Neural cell (in vitro differentiated cells): ENCODE data around the gene LTBP1. TPM values are rescaled to one million over a fixed set of nuclear protein-coding genes. Genes with fewer than 3 reads are reported as not detected.
A peak's percentile ranks its signal among the peaks of the same experiment; 100 is the strongest.

Experiments
- H2AFZ ChIP-seq: fragments of 200-600, 300-800 bp; sonication (generic), shearing (Covaris generic); 2 replicates; pipeline ENCODE4 v1.6.0; 2014; ENCODE audit warnings: low read depth, mild to moderate bottlenecking, antibody characterized with exemption, low read length, moderate library complexity
- H3F3A ChIP-seq: fragments of 200-600 bp; shearing (Covaris generic); 2 replicates; pipeline ENCODE4 v1.6.1; 2016; ENCODE audit warnings: mild to moderate bottlenecking, moderate library complexity, mixed read lengths, antibody characterized with exemption, low read length; ENCODE audit not compliant: insufficient read depth, poor library complexity, severe bottlenecking
- H3K27ac ChIP-seq: fragments of 200-600, 300-800 bp; sonication (generic), shearing (Covaris generic); 2 replicates; pipeline ENCODE4 v1.5.1; 2014; ENCODE audit warnings: mild to moderate bottlenecking, low read length, moderate library complexity
- H3K27me3 ChIP-seq: fragments of 300-800, 200-600 bp; sonication (generic), shearing (Covaris generic); 2 replicates; pipeline ENCODE4 v1.6.0; 2014; ENCODE audit warnings: mild to moderate bottlenecking, low read depth, low read length, moderate library complexity; ENCODE audit not compliant: insufficient read depth
- H3K36me3 ChIP-seq: fragments of 300-800, 200-600 bp; sonication (generic), shearing (Covaris generic); 2 replicates; pipeline ENCODE4 v1.5.1; 2014; ENCODE audit warnings: mild to moderate bottlenecking, antibody characterized with exemption, low read length, moderate library complexity; ENCODE audit not compliant: insufficient read depth
- H3K4me2 ChIP-seq: fragments of 300-800, 200-600 bp; sonication (generic), shearing (Covaris generic); 2 replicates; pipeline ENCODE4 v1.6.0; 2014; ENCODE audit warnings: mild to moderate bottlenecking, low read length
- H3K4me3 ChIP-seq: fragments of 300-800, 200-600 bp; sonication (generic), shearing (Covaris generic); 2 replicates; pipeline ENCODE4 v1.5.1; 2014; ENCODE audit warnings: mild to moderate bottlenecking, low read length, moderate library complexity
- H3K79me2 ChIP-seq: fragments of 200-600 bp; shearing (Covaris generic); replicated peaks from 2 replicates; pipeline ENCODE4 v1.6.0; 2014; ENCODE audit warnings: mild to moderate bottlenecking, low read length, moderate library complexity; ENCODE audit not compliant: insufficient read depth
- H3K9ac ChIP-seq: fragments of 300-800, 200-600 bp; sonication (generic), shearing (Covaris generic); 2 replicates; pipeline ENCODE4 v1.6.1; 2016; ENCODE audit warnings: mild to moderate bottlenecking, low read length, mixed read lengths
- H3K9me2 ChIP-seq: fragments of 200-600 bp; shearing (Covaris generic); 2 replicates; pipeline ENCODE4 v1.6.1; 2016; ENCODE audit warnings: mild to moderate bottlenecking, low read length, mixed read lengths; ENCODE audit not compliant: insufficient read depth
- H3K9me3 ChIP-seq: fragments of 200-600, 300-800 bp; sonication (generic), shearing (Covaris generic); 2 replicates; pipeline ENCODE4 v1.6.1; 2016; ENCODE audit warnings: mild to moderate bottlenecking, mixed run types, low read length, moderate library complexity, mixed read lengths
- H4K20me1 ChIP-seq: fragments of 200-600 bp; shearing (Covaris generic); 2 replicates; pipeline ENCODE4 v1.6.1; 2016; ENCODE audit warnings: mild to moderate bottlenecking, mixed run types; ENCODE audit not compliant: insufficient read depth
- EP300 ChIP-seq: fragments of 450-650 bp; conservative IDR thresholded peaks from 2 replicates; pipeline ENCODE4 v1.6.1; 2014; ENCODE audit warnings: antibody characterized with exemption, mild to moderate bottlenecking, moderate library complexity; ENCODE audit not compliant: poor library complexity, severe bottlenecking
- EZH2 ChIP-seq: fragments of 200-600, 300-800 bp; shearing (Covaris generic), sonication (generic); IDR thresholded peaks from 2 replicates; pipeline ENCODE4 v1.6.1; 2014; ENCODE audit warnings: antibody characterized with exemption, low read length, borderline replicate concordance, mild to moderate bottlenecking; ENCODE audit not compliant: insufficient read depth, poor library complexity, severe bottlenecking
- MXI1 ChIP-seq: fragments of 450-650 bp; conservative IDR thresholded peaks from 2 replicates; pipeline ENCODE4 v1.6.1; 2014; ENCODE audit warnings: antibody characterized with exemption, mild to moderate bottlenecking; ENCODE audit not compliant: poor library complexity, severe bottlenecking
- POLR2AphosphoS5 ChIP-seq: IDR thresholded peaks from 2 replicates; pipeline ENCODE4 v1.6.1; 2012
- RAD21 ChIP-seq: fragments of 450-650 bp; conservative IDR thresholded peaks from 2 replicates; pipeline ENCODE4 v1.6.1; 2014; ENCODE audit warnings: antibody characterized with exemption, mild to moderate bottlenecking, moderate library complexity
- SMC3 ChIP-seq: fragments of 450-650 bp; conservative IDR thresholded peaks from 2 replicates; pipeline ENCODE4 v1.6.1; 2014; ENCODE audit warnings: antibody characterized with exemption, mild to moderate bottlenecking, moderate library complexity; ENCODE audit not compliant: poor library complexity
- TAF1 ChIP-seq: IDR thresholded peaks from 2 replicates; pipeline ENCODE4 v1.6.1; 2012; ENCODE audit warnings: low read depth
- polyA plus RNA-seq: library from polyadenylated mRNA; depleted of rRNA; stranded (reverse); fragments of >200 nt; gene quantifications from 2 replicates; pipeline ENCODE4 v1.2.3, GENCODE V29; 2014
- TF ChIP-seq, protein P1 (sequence below): fragments of 450-650 bp; IDR thresholded peaks from 2 replicates; pipeline ENCODE4 v1.5.1; 2014; ENCODE audit warnings: antibody characterized with exemption, mild to moderate bottlenecking, moderate library complexity; ENCODE audit not compliant: poor library complexity, severe bottlenecking
- TF ChIP-seq, protein P2 (sequence below): IDR thresholded peaks from 2 replicates; pipeline ENCODE4 v1.6.1; 2012; ENCODE audit warnings: borderline replicate concordance

The LTBP1 gene
- polyA plus RNA-seq, 1 donor from 2014 or later = 1.8 TPM

DNA sequence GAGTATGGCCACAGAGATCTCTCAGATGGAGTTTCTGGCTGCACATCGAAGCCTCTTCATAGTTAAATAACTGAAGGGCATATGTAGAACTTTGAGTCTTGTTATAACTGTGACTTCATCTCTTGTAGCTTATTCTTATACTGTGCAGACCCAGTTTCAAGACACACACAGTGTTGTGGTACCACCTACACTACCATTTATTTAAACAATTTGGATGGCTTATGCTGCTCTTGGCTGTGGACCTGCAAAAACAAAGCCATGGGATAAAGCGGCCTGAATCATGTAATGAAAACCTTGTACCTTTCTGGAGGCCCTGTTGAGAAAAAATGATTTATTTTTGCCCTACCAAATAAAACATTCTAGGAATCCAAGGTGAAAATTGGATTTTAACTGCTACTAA, 266.9 kb downstream of the LTBP1 start:
- no peak for TF ChIP-seq RAD21
- no peak for TF ChIP-seq SMC3
- no peak for TF ChIP-seq EP300
- no peak for TF ChIP-seq TAF1
- TF ChIP-seq EZH2 = no peak
- TF ChIP-seq, protein P1, sequence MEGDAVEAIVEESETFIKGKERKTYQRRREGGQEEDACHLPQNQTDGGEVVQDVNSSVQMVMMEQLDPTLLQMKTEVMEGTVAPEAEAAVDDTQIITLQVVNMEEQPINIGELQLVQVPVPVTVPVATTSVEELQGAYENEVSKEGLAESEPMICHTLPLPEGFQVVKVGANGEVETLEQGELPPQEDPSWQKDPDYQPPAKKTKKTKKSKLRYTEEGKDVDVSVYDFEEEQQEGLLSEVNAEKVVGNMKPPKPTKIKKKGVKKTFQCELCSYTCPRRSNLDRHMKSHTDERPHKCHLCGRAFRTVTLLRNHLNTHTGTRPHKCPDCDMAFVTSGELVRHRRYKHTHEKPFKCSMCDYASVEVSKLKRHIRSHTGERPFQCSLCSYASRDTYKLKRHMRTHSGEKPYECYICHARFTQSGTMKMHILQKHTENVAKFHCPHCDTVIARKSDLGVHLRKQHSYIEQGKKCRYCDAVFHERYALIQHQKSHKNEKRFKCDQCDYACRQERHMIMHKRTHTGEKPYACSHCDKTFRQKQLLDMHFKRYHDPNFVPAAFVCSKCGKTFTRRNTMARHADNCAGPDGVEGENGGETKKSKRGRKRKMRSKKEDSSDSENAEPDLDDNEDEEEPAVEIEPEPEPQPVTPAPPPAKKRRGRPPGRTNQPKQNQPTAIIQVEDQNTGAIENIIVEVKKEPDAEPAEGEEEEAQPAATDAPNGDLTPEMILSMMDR = no peak
- no peak for TF ChIP-seq POLR2AphosphoS5
- Histone ChIP-seq H3K27ac (peak overlapping the region; percentile 62), H3K36me3 (no peaks in the 10 kb centered on the region), H3F3A (peaks cover 5% of the 10 kb centered on the region), H3K9me2 (no peaks in the 10 kb centered on the region), H2AFZ (no peak overlapping the region), H3K4me2 (no peak overlapping the region), H3K9me3 (no peaks in the 10 kb centered on the region), H3K27me3 (no peaks in the 10 kb centered on the region), H3K9ac (no peak overlapping the region), H3K4me3 (no peak overlapping the region), H3K79me2 (no peaks in the 10 kb centered on the region), H4K20me1 (no peaks in the 10 kb centered on the region)

DNA sequence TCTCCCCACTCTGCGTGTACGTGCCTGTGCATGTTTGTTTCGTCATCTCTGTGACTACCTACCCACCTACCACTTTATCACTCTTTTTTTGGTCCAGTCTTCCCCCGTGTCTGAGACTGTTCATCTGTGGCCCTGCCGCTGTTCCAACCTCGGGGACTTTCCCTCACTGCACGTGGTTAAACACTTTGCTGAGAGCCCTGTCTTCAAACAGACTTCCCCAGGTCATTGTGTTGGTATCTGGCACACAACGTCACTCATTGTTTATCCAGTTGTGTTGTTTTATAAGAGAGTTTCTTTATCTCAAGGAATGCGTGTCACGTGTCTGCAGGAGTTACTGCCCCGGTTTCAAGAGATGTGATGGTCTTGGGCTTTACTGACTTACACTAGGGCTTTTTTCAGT, 267.7 kb downstream of the LTBP1 start:
- H3K4me3 ChIP-seq = peak overlapping the region; percentile 28
- H4K20me1 ChIP-seq = no peaks in the 10 kb centered on the region
- no peaks in the 10 kb centered on the region for H3K36me3 ChIP-seq
- no peak overlapping the region for H2AFZ ChIP-seq
- no peaks in the 10 kb centered on the region for H3K27me3 ChIP-seq
- peaks cover 5% of the 10 kb centered on the region for H3F3A ChIP-seq
- H3K27ac ChIP-seq = peak overlapping the region; percentile 62
- H3K9me2 ChIP-seq = no peaks in the 10 kb centered on the region
- TF ChIP-seq RAD21 (no peak), EP300 (no peak), SMC3 (no peak), EZH2 (no peak), TAF1 (no peak), MXI1 (no peak), POLR2AphosphoS5 (no peak)
- TF ChIP-seq, protein P1 = no peak
- TF ChIP-seq, protein P2, sequence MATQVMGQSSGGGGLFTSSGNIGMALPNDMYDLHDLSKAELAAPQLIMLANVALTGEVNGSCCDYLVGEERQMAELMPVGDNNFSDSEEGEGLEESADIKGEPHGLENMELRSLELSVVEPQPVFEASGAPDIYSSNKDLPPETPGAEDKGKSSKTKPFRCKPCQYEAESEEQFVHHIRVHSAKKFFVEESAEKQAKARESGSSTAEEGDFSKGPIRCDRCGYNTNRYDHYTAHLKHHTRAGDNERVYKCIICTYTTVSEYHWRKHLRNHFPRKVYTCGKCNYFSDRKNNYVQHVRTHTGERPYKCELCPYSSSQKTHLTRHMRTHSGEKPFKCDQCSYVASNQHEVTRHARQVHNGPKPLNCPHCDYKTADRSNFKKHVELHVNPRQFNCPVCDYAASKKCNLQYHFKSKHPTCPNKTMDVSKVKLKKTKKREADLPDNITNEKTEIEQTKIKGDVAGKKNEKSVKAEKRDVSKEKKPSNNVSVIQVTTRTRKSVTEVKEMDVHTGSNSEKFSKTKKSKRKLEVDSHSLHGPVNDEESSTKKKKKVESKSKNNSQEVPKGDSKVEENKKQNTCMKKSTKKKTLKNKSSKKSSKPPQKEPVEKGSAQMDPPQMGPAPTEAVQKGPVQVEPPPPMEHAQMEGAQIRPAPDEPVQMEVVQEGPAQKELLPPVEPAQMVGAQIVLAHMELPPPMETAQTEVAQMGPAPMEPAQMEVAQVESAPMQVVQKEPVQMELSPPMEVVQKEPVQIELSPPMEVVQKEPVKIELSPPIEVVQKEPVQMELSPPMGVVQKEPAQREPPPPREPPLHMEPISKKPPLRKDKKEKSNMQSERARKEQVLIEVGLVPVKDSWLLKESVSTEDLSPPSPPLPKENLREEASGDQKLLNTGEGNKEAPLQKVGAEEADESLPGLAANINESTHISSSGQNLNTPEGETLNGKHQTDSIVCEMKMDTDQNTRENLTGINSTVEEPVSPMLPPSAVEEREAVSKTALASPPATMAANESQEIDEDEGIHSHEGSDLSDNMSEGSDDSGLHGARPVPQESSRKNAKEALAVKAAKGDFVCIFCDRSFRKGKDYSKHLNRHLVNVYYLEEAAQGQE = no peak
- no peak overlapping the region for H3K9ac ChIP-seq
- no peaks in the 10 kb centered on the region for H3K9me3 ChIP-seq
- H3K4me2 ChIP-seq = no peak overlapping the region
- no peaks in the 10 kb centered on the region for H3K79me2 ChIP-seq
